ENCODE data around the gene EVI5L.

- no peak for TF ChIP-seq FOXK1 (CRISPR knock-in tag; IDR thresholded peaks at IDR 0.05; ENCODE audit: borderline replicate concordance, low read depth)
- TF ChIP-seq TFAP4 (IDR thresholded peaks at IDR 0.05; ENCODE audit: borderline replicate concordance, low read depth), result no peak
- TF ChIP-seq MZF1 (CRISPR knock-in tag; IDR thresholded peaks at IDR 0.05; ENCODE audit: borderline replicate concordance), result no peak
- no peak for TF ChIP-seq MTA3 (CRISPR knock-in tag; IDR thresholded peaks at IDR 0.05)
- TF ChIP-seq ZBTB8A (CRISPR knock-in tag; IDR thresholded peaks at IDR 0.05; ENCODE audit: borderline replicate concordance, low read depth), result no peak
- no peak for TF ChIP-seq ZFX (CRISPR knock-in tag; IDR thresholded peaks at IDR 0.05; ENCODE audit: low read depth)
- TF ChIP-seq GATAD2A (CRISPR knock-in tag; IDR thresholded peaks at IDR 0.05), result no peak
- no peak for TF ChIP-seq HMGXB4 (CRISPR knock-in tag; IDR thresholded peaks at IDR 0.05; ENCODE audit: borderline replicate concordance in 1 of 2, low read depth in 1 of 2)
- no peak for TF ChIP-seq POLR2AphosphoS2 (IDR thresholded peaks at IDR 0.05; ENCODE audit: low read depth, low read length)
These were observed 68.9 kb downstream of the EVI5L start for GRCh38 chr19:7898967-7899366.
